ENCODE data around the gene RPS23.

DNA sequence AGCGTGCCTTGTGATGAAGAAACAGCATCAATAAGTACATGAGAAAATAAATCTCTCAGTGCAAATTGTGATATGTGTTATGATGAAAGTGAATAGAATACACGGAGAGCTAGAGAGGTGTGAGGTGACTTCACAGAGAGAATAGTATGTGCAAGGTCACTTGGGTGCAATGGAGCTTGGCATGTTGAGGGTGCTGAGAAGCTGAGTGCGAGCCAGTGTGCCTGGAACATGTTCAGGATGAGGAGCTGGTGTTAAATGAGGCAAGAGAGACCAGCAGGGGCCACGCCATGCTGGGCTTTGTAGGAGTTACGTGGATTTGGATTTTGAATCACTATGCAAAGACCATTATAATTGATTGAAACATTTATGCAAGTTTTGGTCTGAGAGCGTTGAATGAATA, 12.8 kb upstream of the RPS23 start:
- TF ChIP-seq, protein P1, sequence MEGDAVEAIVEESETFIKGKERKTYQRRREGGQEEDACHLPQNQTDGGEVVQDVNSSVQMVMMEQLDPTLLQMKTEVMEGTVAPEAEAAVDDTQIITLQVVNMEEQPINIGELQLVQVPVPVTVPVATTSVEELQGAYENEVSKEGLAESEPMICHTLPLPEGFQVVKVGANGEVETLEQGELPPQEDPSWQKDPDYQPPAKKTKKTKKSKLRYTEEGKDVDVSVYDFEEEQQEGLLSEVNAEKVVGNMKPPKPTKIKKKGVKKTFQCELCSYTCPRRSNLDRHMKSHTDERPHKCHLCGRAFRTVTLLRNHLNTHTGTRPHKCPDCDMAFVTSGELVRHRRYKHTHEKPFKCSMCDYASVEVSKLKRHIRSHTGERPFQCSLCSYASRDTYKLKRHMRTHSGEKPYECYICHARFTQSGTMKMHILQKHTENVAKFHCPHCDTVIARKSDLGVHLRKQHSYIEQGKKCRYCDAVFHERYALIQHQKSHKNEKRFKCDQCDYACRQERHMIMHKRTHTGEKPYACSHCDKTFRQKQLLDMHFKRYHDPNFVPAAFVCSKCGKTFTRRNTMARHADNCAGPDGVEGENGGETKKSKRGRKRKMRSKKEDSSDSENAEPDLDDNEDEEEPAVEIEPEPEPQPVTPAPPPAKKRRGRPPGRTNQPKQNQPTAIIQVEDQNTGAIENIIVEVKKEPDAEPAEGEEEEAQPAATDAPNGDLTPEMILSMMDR (conservative IDR thresholded peaks at IDR 0.05; ENCODE audit: low read length): no peak
- TF ChIP-seq EZH2phosphoT487 (IDR thresholded peaks at IDR 0.05; ENCODE audit: borderline replicate concordance, low read depth, low read length): no peak
